Measurements from ENCODE around the gene CELF1. TPM values are rescaled to one million over a fixed set of nuclear protein-coding genes. Genes with fewer than 3 reads are reported as not detected.

Gene CELF1
- total and polyA plus RNA-seq, 2 of the 4 experiments (the other 2 are of a cell fraction), result 63.3 to 135 TPM

DNA sequence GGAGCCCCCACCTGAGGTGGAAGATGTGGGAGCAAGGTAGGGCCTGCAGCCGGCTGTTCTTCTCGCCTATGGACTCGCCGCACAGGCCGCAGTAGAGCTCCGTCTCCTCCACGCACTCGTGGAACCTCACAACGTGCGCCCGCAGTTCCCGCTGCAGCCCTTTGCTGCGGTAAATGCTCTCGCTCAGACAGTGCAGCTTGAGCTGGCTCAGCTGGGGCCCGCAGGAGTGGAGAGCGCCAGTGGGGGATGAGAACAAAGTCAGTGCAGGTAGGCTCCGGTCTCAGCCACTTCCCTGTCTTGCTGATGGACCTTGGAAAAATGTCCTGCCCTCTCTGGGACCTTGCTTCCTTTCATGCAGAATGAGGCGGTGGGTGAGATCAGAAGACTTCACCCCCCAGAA is 114.2 kb downstream of the CELF1 start:
- H3K56ac ChIP-seq (ENCODE audit: extremely low read depth, insufficient read depth, low read length), result no peak overlapping the region
- dilution Hi-C loops (cut with HindIII; ENCODE audit: low sequenced_read_pairs, unreplicated experiment), result no loop called here
- POLR2A ChIA-PET (ENCODE audit: unreplicated experiment), result no interaction called here

More for the DNA sequence above, 114.2 kb downstream of the CELF1 start:
- ATAC-seq (ENCODE audit: low read depth) (no peak), DNase-seq (no peak)
- H3K27ac ChIP-seq (ENCODE audit: insufficient read depth, low read length), result no peak overlapping the region
- no peak overlapping the region for H3K4ac ChIP-seq (ENCODE audit: low read depth, low read length)
- H3K23ac ChIP-seq (ENCODE audit: low read depth, low read length), result no peak overlapping the region
- WGBS, 2 experiments (ENCODE audit: extremely low coverage in 2 of 2, insufficient read length in 1 of 2), result 97% methylated on average over 11 of the region's 18 CpGs; no CpG with 5 or more reads in 1 of the 2 experiments
- no peak overlapping the region for H2BK20ac ChIP-seq (ENCODE audit: low read depth, low read length)
- no peak overlapping the region for H2AFZ ChIP-seq (replicated peaks; ENCODE audit: low read length, poor library complexity)
- no peaks in the 10 kb centered on the region for H3K27me3 ChIP-seq (ENCODE audit: control insufficient read depth, insufficient read depth, low read length)
- TF ChIP-seq, protein P1, sequence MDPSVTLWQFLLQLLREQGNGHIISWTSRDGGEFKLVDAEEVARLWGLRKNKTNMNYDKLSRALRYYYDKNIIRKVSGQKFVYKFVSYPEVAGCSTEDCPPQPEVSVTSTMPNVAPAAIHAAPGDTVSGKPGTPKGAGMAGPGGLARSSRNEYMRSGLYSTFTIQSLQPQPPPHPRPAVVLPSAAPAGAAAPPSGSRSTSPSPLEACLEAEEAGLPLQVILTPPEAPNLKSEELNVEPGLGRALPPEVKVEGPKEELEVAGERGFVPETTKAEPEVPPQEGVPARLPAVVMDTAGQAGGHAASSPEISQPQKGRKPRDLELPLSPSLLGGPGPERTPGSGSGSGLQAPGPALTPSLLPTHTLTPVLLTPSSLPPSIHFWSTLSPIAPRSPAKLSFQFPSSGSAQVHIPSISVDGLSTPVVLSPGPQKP (IDR thresholded peaks at IDR 0.05; ENCODE audit: borderline replicate concordance, low read depth, low read length), result no peak
- TF ChIP-seq NFE2L2 (IDR thresholded peaks at IDR 0.05; ENCODE audit: low read depth, low read length) (no peak), MAZ (IDR thresholded peaks at IDR 0.05; ENCODE audit: borderline replicate concordance, low read depth, low read length) (no peak), FOS (IDR thresholded peaks at IDR 0.05; ENCODE audit: low read depth, low read length) (no peak), RAD21 (IDR thresholded peaks at IDR 0.05; ENCODE audit: low read length) (no peak), SMC3 (IDR thresholded peaks at IDR 0.05; ENCODE audit: low read depth, low read length) (no peak), CEBPB (IDR thresholded peaks at IDR 0.05; ENCODE audit: low read depth, low read length) (no peak), RCOR1 (IDR thresholded peaks at IDR 0.05; ENCODE audit: insufficient replicate concordance, low read length) (no peak), RFX5 (IDR thresholded peaks at IDR 0.05; ENCODE audit: low read depth, low read length) (no peak), MAFK (IDR thresholded peaks at IDR 0.05; ENCODE audit: low read depth, low read length) (no peak), BHLHE40 (IDR thresholded peaks at IDR 0.05; ENCODE audit: low read depth, low read length) (no peak), CHD1 (IDR thresholded peaks at IDR 0.05; ENCODE audit: low read depth, low read length) (no peak)
- CTCF ChIA-PET, result no interaction called here
- H2BK5ac ChIP-seq (ENCODE audit: low read depth, low read length, poor library complexity, severe bottlenecking), result no peak overlapping the region
- H3K9ac ChIP-seq (ENCODE audit: low read depth, low read length), result no peak overlapping the region
- BruUV-seq (replicated peaks), result no TSS peak
- H4K5ac ChIP-seq (ENCODE audit: low read depth, low read length), result no peak overlapping the region
- no peak overlapping the region for H4K8ac ChIP-seq (ENCODE audit: low read depth in 2 of 2, low read length in 2 of 2)
- H3K36me3 ChIP-seq (ENCODE audit: control insufficient read depth, insufficient read depth, low read length), result no peaks in the 10 kb centered on the region
- H3K4me3 ChIP-seq (ENCODE audit: insufficient read depth, low read depth, low read length), result no peak overlapping the region
- intact Hi-C loops (cut with micrococcal nuclease) (no loop called here), in situ Hi-C loops (cut with MboI; ENCODE audit: low sequenced_read_pairs) (no loop called here)
- no peak overlapping the region for H3K18ac ChIP-seq (ENCODE audit: low read depth, low read length)
- H4K20me1 ChIP-seq (ENCODE audit: insufficient read depth, low read length), result no peaks in the 10 kb centered on the region
- H2AK5ac ChIP-seq (ENCODE audit: low read depth, low read length), result no peak overlapping the region
- no peaks in the 10 kb centered on the region for H3K4me1 ChIP-seq (ENCODE audit: control insufficient read depth, insufficient read depth, low read length)
- H3K9me3 ChIP-seq (ENCODE audit: control insufficient read depth, insufficient read depth, low read length), result no peaks in the 10 kb centered on the region
- no peaks in the 10 kb centered on the region; the same call in 1 of the 2 replicates for H3K9me1 ChIP-seq (ENCODE audit: insufficient read depth, low read length)
- no peaks in the 10 kb centered on the region for H3K79me1 ChIP-seq (ENCODE audit: low read depth in 1 of 2, low read length in 2 of 2)
- H4K91ac ChIP-seq (ENCODE audit: insufficient read depth, low read depth, low read length), result no peak overlapping the region
- no peak overlapping the region for H2AK9ac ChIP-seq (replicated peaks; ENCODE audit: low read depth, low read length, poor library complexity)
- H3K14ac ChIP-seq (replicated peaks; ENCODE audit: low read depth, low read length), result no peak overlapping the region
- no peak overlapping the region for H2BK15ac ChIP-seq (ENCODE audit: low read depth, low read length)
- no peak overlapping the region for H2BK120ac ChIP-seq (ENCODE audit: low read depth, low read length)
- H3K4me2 ChIP-seq (ENCODE audit: low read depth, low read length), result no peak overlapping the region

All from IMR-90 (cell line).